DMS79 treated with DMSO at 0.1 percent for 48 hours (cell line): ENCODE measurements around the gene CMIP.

Experiments used
- DNase-seq: peaks from one replicate; lab custom pipeline; 2025; lab: John Stamatoyannopoulos, UW

Gene CMIP

GRCh38 chr16:81551151-81551808, 106.7 kb downstream of the CMIP start:
- no peak for DNase-seq

GRCh38 chr16:81551821-81552304, 107.3 kb downstream of the CMIP start:
- no peak for DNase-seq

DNA sequence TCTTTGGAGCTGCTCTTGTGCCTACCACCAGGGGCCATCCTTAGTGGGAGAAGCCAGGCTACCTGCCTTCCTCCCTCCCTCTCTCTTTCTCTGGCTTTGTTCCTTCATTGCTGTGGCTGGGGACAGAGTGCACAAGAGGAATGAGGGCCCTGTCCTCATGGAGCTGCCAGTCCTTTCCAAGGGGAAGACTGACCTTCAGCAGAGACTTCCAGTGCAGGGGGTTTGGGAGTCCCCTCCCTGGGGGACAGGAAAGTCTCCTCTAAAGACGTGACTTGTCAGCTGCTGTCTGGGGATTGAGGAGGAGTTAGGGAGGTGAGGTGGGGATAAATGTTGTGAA, 108.1 kb downstream of the CMIP start:
- DNase-seq: no peak

GRCh38 chr16:81553080-81553813, 108.6 kb downstream of the CMIP start:
- no peak for DNase-seq

- no peak for DNase-seq
Observed at GRCh38 chr16:81553814-81554675, 109.4 kb downstream of the CMIP start.

- no peak for DNase-seq
Observed at GRCh38 chr16:81554979-81555378, 110.4 kb downstream of the CMIP start.

DNA sequence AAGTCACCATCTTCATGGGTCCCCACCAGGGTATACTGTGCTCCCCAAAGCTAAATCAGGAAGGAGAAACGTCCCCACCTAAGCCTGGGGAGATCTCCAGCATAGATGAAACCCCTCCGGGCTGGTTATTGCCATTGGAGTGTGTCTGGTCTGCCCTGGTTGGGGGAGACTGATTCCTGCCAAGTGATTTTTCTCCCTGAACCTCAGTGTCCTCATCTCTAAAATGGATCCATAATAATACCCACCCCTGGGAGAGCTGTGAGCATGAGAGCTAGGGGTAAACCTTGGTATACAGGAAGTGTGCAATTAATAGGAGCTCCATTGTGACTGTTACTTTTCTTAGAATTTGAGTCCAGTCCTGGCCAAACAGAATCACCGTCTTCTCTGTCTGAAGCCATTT, 111.1 kb downstream of the CMIP start:
- DNase-seq: no peak

- DNase-seq: no peak
Observed at GRCh38 chr16:81556715-81557284, 112.2 kb downstream of the CMIP start.

DNA sequence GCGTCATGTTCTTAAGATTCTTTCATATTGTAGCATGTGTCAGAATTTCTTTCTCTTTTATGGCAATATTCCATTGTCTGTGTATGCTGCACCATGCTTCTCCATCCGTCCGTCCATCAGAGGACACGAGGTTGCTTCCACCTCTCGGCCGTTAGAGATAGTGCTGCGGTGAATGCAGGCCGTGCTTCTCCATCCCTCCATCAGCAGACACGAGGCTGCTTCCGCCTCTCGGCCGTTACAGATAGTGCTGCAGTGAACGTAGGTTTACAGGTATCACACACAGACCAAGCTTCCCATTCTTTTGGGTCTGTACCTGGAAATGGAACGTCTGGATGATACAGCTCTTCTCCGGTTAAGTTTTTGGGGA, 113.5 kb downstream of the CMIP start:
- DNase-seq: no peak

DNA sequence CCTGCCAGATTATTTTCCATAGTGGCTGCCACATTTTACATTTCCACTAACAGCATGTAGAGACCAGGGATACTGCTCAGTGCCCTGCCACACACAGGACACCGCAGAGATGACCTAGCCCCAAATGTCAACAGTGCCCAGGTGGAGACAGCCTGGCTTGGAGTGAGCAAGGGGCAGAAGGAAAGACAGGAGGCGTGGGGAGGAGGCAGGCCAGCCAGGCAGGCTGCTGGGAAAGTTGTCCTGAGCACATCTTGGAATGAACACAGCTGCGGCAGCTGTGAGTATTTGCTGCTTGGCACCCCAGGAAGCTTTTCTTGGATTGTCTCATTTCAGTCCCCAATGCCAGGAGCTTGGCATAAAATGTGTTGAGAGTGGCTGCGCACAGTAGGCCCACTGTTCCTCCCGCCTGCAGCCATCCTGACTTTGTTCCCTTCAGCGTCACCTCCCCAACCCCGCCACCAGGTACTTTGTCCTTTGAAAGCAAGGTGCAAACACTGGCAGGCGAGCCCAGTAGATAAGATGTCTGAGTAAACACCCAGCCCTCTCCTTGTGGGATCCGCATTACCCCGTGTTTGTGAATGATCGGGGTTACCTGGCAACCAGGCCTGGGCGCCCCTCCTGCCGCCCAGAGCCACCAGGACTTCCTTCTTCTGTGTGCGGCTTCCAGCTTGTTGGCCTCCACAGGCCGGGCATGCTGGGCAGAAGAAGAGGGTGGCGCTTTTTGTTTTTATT, 114.0 kb downstream of the CMIP start:
- DNase-seq: peak; percentile 67

DNA sequence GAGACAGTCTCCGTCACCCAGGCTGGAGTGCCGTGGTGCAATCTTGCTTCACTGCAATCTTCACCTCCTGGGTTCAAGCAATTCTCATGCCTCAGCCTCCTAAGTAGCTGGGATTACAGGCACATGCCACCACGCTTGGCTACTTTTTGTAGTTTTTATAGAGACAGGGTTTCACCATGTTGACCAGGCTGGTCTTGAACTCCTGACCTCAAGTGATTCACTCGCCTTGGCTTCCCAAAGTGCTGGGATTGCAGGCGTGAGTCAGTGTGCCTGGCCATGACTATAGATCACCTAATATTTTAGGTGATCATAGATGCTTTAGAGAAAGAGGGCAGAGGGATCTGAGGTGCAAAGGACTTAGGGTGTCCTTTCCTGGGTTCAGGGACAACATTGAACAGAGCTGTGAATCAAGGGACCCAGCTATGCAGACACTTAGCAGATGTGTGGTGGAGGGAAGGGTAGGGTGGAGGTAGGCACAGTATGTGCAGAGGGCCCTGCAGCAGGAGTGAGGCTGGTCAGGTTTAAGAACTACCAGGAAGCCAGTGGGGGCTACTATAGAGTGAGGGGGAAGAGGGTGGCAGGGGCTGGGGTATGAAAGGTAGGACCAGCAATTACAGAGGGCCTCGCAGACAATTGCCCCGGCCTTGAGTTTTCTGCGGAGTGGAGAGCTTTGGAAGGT, 116.5 kb downstream of the CMIP start:
- DNase-seq: no peak

- DNase-seq: no peak
Observed at GRCh38 chr16:81562174-81562849, 117.7 kb downstream of the CMIP start.

DNA sequence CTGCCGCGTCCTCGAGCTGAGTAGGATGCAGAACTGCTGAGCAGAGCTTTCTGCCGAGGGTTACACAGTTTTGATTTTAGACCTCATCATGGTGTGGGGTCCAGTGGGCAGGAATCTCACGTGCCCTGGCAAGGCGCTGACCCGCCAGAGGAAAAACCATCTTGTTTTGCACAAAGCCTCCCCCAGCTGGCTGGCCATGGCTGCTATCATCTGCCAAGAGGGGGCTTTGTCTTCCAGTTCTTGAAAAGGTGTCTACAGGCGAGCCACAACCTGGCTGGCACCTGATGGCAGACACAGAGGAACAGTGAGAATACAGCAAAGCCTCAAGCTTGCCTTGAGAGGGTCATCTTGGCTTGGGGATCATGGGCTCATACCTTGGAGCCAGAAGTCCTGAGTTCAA, 118.3 kb downstream of the CMIP start:
- DNase-seq: no peak

DNA sequence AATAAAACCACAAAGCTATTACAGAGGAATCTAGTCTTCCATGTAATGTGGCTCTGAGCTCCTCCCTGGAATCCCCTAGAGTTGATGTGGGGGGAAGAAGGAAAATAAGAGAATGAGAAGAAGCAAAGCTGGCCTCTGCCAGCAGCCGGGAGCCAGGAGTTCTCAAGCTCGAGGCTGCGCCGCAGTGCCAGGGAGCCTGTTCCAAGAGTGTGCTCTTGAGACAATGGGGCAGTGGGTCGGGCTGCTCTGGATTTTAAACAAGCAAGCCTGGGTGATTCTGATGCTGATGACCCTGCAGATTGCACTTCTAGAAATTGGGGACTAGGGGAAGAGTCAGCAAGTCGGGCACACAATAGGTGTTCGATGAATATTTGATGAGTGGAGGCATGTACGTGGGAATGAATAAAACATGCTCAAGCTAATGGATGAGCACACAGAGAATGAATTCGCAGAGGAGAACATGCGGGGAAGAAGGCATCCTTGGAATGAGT, 119.9 kb downstream of the CMIP start:
- DNase-seq: no peak

DNA sequence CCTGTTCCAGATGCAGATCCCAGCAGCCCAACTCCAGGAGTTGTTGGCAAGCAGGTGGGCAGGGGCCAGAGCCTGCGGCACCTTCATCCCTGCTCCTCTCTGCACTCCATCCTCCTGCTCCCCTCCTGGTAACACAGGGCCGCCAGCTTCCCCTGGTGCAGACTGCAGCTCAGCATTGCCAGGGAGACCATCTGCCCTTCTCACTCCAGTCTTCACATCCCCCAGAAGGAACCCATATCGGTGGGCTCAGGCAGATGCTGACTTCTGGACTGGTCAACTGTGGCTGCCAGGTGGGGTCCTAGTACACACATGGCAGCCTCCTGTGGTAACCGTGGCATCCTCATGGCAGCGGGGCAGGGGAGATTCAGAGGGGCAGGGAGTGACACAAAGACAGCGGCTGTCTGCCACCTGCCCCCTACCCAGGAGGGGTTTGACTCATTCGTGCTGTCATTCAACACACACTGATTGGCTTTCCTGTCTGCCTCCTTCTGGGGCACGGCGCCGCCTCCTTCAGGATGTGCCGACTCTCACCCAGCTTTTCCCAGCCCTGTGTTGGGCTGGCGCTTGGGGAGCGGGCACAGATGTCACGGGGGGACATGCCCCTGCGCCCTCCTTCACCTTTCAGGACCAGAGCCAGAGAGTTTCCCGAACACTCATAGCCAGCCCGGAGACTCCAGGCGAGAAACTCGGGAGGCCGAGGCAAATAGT, 120.9 kb downstream of the CMIP start:
- no peak for DNase-seq

DNA sequence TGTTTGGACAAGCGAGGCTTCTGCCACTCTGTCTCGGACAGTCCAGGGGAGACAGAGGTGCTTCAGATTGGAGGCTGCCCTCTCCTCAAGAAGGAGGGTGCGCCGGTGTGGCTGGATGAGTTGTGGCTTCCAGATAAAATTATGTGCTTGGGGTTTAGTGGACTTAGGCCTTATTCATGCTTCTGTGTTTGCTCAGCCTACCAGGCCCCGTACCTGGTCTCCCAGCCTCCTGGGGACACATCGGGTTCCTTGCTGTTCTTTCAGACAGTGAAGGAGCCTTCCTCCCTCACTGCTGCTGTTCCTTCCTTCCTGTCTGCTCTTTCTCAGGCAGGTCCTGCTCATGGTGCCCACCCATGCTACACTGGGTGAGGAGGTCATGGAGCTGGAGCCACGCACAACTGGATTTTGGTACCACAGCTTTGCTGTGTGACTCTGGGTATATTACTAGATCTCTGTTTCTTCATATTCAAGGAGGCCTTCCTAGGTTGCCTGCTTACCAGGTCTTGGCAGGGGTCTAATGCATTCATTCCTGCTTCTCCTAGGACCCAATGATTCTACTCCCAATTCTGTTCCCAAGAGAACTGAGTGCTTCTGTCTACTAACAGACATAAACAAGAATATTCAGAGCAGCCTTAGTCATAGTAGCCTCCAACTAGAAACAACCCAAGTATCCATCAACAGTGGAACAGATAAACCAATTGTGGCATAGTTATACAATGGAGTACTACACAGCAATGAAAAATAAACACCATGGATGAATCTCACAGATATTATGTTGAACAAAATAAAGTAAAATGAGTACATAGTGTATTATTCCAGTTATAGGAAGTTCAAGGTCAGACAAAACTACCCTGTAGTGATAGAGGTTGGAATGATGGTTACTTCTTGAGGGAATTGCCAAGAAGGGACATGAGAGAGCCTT, 121.7 kb downstream of the CMIP start:
- no peak for DNase-seq

GRCh38 chr16:81567087-81567486, 122.5 kb downstream of the CMIP start:
- no peak for DNase-seq

DNA sequence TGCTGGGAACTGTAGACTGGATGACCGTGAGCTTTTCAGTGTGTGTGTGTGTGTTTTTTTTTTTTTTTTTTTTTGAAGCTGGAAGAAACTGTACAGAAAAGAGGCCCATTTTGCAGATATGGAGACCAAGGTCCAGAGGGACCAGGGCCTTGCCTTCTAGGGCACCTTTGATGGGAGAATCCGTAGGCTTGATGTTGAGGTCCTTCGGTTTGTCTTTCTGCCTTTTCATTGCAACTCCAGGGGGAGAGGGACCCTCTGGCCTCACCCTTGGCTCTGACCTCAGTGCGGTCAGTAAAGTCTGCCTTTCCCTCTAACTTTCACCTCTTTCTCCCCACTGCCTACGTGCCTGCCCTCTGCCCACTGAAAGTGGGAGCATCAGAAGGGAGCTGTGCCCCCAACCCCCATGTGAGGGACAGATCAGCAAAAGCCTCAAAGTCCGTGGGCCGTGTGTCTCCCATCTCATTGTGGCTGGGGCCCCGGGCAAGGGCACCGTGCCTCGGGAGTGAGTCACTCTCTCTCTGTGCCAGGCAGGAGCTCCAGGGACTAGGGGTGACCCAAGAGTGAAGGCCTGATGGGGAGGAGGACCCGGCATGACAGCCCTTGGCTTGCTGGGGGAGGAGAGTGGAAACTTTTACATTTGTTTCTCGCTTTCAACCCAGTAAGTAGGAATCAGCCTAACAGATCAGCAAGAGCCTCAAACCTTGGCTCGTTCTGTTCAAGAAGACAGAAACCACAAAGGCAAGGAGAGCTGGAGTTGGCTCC, 123.6 kb downstream of the CMIP start:
- no peak for DNase-seq
